ENCODE measurements around the gene CRABP2. TPM values are rescaled to one million over a fixed set of nuclear protein-coding genes. Genes with fewer than 3 reads are reported as not detected.

CRABP2 gene
- total RNA-seq, 2 experiments from 2014 or later, result 0.68 to 0.80 TPM

DNA sequence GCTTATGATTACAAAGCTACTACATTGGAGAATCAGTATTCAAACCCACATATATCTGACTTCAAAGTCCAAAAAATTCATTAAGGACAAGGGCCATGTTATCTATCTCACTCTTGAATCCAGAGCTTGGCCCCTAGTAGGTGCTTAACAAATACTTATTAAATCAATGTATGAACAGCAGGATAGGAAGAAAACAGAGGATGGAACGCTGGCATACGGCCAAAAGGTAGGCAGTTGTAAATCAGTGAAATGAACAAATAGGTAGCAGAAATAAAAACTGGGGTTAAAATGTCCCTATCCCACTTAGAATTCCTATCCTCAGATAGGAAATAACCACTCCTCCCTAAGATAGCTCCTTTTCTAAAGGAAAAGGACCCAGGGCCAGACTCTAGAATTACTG lies 33.5 kb upstream of the CRABP2 start:
- Mint-ChIP-seq H3K4me3 (peak overlapping the region; percentile 14), H3K27me3 (no peaks in the 10 kb centered on the region), H3K9me3 (no peaks in the 10 kb centered on the region), H3K4me1 (peaks cover 16% of the 10 kb centered on the region), H3K27ac (peak overlapping the region; percentile 14), H3K36me3 (peaks cover 20% of the 10 kb centered on the region)
- POLR2A ChIA-PET, result interaction anchor here (4.7 kb wide), 1 partner anchor 10 kb away, joined by 82 read pairs; the partner anchor contains the start of genes ISG20L2 and METTL25B
- no peak for DNase-seq
- ATAC-seq (ENCODE audit: low read depth), result no peak

GRCh38 chr1:156738407-156738806 lies 33.0 kb upstream of the CRABP2 start:
- DNase-seq (no peak), ATAC-seq (ENCODE audit: low read depth) (no peak)
- H3K4me1 Mint-ChIP-seq, result peaks cover 16% of the 10 kb centered on the region
- POLR2A ChIA-PET, result interaction anchor here (4.7 kb wide), 1 partner anchor 10 kb away, joined by 82 read pairs; the partner anchor contains the start of genes ISG20L2 and METTL25B
- no peak overlapping the region for H3K27ac Mint-ChIP-seq
- H3K36me3 Mint-ChIP-seq, result peaks cover 17% of the 10 kb centered on the region
- no peaks in the 10 kb centered on the region for H3K9me3 Mint-ChIP-seq
- no peak overlapping the region for H3K4me3 Mint-ChIP-seq
- no peaks in the 10 kb centered on the region for H3K27me3 Mint-ChIP-seq

DNA sequence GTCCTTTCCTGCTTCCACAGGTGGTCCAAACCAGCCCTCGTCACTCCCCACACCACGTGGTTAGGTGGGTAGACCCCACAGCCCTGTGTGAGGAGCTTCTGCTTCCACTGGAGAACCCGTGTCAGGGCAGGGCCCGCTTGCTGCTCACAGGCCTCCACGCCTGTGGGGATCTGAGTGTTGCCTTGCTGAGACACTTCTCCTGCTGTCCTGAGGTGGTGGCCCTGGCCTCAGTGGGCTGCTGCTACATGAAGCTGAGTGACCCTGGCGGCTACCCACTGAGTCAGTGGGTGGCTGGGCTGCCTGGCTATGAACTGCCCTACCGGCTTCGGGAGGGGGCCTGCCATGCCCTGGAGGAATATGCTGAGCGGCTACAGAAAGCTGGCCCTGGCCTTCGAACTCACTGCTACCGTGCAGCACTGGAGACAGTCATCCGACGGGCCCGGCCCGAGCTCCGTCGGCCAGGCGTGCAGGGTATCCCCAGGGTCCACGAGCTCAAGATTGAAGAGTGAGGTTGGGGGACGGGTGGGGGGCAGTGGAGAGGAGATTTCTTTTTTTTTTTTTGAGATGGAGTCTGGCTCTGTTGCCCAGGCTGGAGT lies 28.7 kb upstream of the CRABP2 start:
- DNase-seq (no peak), ATAC-seq (ENCODE audit: low read depth) (no peak)
- Mint-ChIP-seq H3K4me3 (no peak overlapping the region), H3K27me3 (no peaks in the 10 kb centered on the region), H3K4me1 (peaks cover 16% of the 10 kb centered on the region), H3K36me3 (peaks cover 2% of the 10 kb centered on the region), H3K27ac (no peak overlapping the region), H3K9me3 (no peaks in the 10 kb centered on the region)
- POLR2A ChIA-PET, result no interaction called here

GRCh38 chr1:156728599-156729462 lies 23.4 kb upstream of the CRABP2 start, which contains the start of gene ISG20L2:
TSS of gene ISG20L2 (minus strand) at chr1:156728766. CDS start at chr1:156727652, 1,114 bp downstream.
- POLR2A ChIA-PET, result interaction anchor here (0.9 to 6.5 kb wide), 23 partner anchors 8 to 446 kb away, joined by 3 to 82 read pairs (median 4); partner anchors contain the start of genes HDGF, INSRR, MEF2D and MRPL24
- ATAC-seq (ENCODE audit: low read depth) (peak; percentile 88), DNase-seq (peak; percentile 91)
- Mint-ChIP-seq H3K27ac (peak within 1 kb of the TSS; percentile 99), H3K9me3 (no peaks in the 10 kb centered on the region), H3K4me3 (no peak within 1 kb of the TSS), H3K27me3 (no peaks in the 10 kb centered on the region), H3K4me1 (peaks cover 24% of the 10 kb centered on the region), H3K36me3 (peaks cover 11% of the 10 kb centered on the region)

DNA sequence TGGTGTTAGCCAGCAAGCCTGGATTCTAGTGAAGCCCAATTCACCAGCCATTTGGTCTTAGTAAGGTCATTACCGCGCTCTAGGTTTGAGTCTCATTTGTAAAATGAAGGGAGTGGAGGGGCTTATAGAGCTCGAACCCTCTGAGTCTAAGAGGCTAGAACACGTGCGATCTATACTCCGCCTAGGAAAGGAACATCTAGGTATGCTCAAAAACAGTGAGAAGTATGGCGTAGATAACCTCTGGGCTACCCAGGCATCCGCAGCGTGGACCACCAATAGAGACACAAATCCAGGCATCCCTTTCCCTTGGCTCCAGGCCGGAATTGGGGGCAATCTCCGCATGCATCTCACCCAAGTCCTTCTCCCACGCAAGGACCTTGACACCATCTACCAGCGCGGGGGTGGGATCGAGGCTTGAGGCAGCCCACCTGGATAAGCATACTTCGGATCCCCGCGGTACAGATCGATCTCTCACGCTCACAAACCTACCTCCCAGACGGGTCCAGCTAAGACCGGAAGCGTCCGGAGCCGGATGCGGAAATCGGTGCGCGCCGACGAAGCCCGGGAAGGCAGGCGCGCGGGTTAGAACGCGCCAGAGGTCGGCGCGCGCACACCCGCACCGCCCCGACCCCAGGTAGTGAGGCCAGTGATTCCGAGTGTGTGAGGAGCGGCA lies 22.7 kb upstream of the CRABP2 start, which contains the start of gene METTL25B:
METTL25B (plus strand) TSS at position 544 of the 673 bp plus-strand sequence. CDS start 636 bp downstream, outside the sequence.
- ATAC-seq (ENCODE audit: low read depth), result peak; percentile 72
- peaks cover 17% of the 10 kb centered on the region for H3K36me3 Mint-ChIP-seq
- no peaks in the 10 kb centered on the region for H3K27me3 Mint-ChIP-seq
- POLR2A ChIA-PET, result interaction anchor here (0.6 to 6.5 kb wide), 24 partner anchors 9 to 408 kb away, joined by 3 to 82 read pairs (median 4); partner anchors contain the start of genes HDGF, INSRR, MEF2D and MRPL24
- H3K4me1 Mint-ChIP-seq, result peaks cover 30% of the 10 kb centered on the region
- no peaks in the 10 kb centered on the region for H3K9me3 Mint-ChIP-seq
- H3K27ac Mint-ChIP-seq, result peak within 1 kb of the TSS; percentile 99
- no peak within 1 kb of the TSS for H3K4me3 Mint-ChIP-seq
- DNase-seq, result peak; percentile 87

DNA sequence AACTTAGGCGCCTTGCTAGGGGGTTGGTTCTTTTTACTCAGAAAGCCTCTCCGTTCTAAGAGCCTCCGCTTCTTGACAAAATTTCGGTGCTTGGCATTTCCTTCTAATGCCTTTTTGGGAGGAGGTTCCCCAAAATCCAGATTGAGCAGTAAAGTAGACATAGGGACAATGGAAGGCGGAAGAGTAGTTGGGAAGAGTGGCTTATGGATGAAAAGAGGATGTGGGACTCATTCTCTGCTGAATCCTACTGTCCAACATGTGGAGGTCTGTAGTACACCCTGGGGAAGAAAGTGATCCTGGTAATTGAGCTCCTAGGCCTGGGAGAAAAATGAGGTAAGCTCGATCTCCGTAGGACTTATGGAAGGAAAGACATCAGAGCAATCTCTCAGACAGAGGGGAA lies 22.1 kb upstream of the CRABP2 start:
- H3K36me3 Mint-ChIP-seq, result peaks cover 19% of the 10 kb centered on the region
- H3K9me3 Mint-ChIP-seq, result no peaks in the 10 kb centered on the region
- H3K27ac Mint-ChIP-seq, result peak overlapping the region; percentile 99
- H3K4me3 Mint-ChIP-seq, result no peak overlapping the region
- peaks cover 30% of the 10 kb centered on the region for H3K4me1 Mint-ChIP-seq
- no peak for DNase-seq
- no peak for ATAC-seq (ENCODE audit: low read depth)
- H3K27me3 Mint-ChIP-seq, result no peaks in the 10 kb centered on the region
- POLR2A ChIA-PET, result interaction anchor here (1.1 to 6.5 kb wide), 10 partner anchors 13 to 87 kb away, joined by 3 to 82 read pairs (median 7); partner anchors contain the start of genes HDGF, MRPL24 and PRCC

DNA sequence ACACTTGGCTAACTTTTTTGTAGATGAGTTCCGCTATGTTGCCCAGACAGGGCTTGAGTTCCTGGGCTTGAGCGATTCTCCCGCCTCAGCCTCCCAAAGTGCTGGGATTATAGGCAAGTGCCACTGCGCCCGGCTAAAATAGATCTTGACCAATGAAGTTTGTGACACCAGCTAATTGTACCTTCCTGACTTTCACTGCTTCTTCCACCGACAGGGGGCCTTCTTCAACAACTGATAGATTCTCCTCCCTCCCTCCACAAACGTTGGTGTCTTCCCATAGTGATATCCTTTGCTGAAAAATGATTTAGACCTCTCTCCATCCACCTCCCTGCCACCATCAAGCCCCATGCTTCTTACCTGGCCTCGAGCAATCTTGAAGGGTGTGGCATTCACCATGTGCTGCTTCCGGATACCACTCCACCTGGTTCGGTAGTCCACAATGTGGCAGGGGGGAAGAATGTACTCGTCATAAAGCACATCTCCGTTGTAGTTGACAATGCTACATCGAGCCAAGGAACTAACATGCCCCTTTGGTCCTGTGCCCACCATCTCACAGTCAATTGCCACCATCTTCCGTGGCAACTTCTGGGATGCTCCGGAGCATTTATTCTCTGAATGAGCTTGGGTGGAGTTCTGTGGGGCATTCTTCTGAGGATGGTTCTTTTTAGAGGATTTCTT lies 21.3 kb upstream of the CRABP2 start:
- no peak overlapping the region for H3K4me3 Mint-ChIP-seq
- DNase-seq, result no peak
- H3K9me3 Mint-ChIP-seq, result no peaks in the 10 kb centered on the region
- peak overlapping the region; percentile 99 for H3K27ac Mint-ChIP-seq
- POLR2A ChIA-PET, result interaction anchor here (0.7 to 6.5 kb wide), 16 partner anchors 14 to 134 kb away, joined by 3 to 82 read pairs (median 6); partner anchors contain the start of genes CRABP2, HDGF, MRPL24 and NTRK1
- peaks cover 30% of the 10 kb centered on the region for H3K4me1 Mint-ChIP-seq
- peaks cover 19% of the 10 kb centered on the region for H3K36me3 Mint-ChIP-seq
- no peak for ATAC-seq (ENCODE audit: low read depth)
- H3K27me3 Mint-ChIP-seq, result no peaks in the 10 kb centered on the region

DNA sequence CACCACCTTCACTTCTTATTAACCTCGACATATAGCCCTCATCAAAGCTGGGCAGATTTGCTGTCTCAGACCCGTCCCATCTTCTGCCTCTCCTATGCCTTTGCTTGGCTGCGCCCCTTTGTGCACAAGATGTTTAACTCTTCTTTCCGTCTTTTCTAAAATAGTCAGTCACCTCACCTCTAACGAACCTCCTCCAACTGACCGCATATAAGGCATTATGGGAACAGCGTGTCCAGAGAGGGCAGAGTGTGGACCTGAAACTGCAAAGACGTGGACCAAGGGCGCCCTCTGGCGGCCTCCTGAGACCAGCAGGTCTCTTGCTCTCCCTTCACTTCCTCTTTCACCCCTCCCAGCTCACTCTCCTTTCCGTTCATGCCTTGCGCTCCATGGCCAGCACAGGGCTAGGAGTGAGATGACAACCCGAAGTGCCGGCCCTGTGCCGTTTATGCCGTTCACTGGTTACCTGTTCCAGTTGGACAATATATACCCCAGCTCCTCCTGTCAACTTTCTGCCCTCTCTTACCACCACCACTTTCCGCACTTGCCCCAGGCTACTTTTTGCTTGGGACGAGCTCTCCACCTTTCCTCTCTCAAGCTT lies 20.4 kb upstream of the CRABP2 start:
- Mint-ChIP-seq H3K27me3 (no peaks in the 10 kb centered on the region), H3K27ac (no peak overlapping the region), H3K4me1 (peaks cover 27% of the 10 kb centered on the region), H3K36me3 (peaks cover 22% of the 10 kb centered on the region), H3K9me3 (no peaks in the 10 kb centered on the region), H3K4me3 (no peak overlapping the region)
- POLR2A ChIA-PET, result interaction anchor here (0.8 to 6.5 kb wide), 13 partner anchors 14 to 135 kb away, joined by 3 to 82 read pairs (median 5); partner anchors contain the start of genes CRABP2, HDGF, MRPL24 and NTRK1
- ATAC-seq (ENCODE audit: low read depth) (peak; percentile 32), DNase-seq (peak; percentile 89)

GRCh38 chr1:156721535-156721934 lies 16.2 kb upstream of the CRABP2 start:
- peaks cover 15% of the 10 kb centered on the region for H3K4me1 Mint-ChIP-seq
- H3K4me3 Mint-ChIP-seq, result no peak overlapping the region
- peaks cover 27% of the 10 kb centered on the region for H3K36me3 Mint-ChIP-seq
- ATAC-seq (ENCODE audit: low read depth) (no peak), DNase-seq (no peak)
- no peaks in the 10 kb centered on the region for H3K9me3 Mint-ChIP-seq
- no peaks in the 10 kb centered on the region for H3K27me3 Mint-ChIP-seq
- POLR2A ChIA-PET, result interaction anchor here (0.6 to 1.0 kb wide), 3 partner anchors 8 to 210 kb away, joined by 3 read pairs; no protein-coding TSS in a partner anchor
- H3K27ac Mint-ChIP-seq, result no peak overlapping the region

GRCh38 chr1:156721131-156721530 lies 15.7 kb upstream of the CRABP2 start:
- H3K4me3 Mint-ChIP-seq, result no peak overlapping the region
- no peaks in the 10 kb centered on the region for H3K27me3 Mint-ChIP-seq
- H3K4me1 Mint-ChIP-seq, result peaks cover 15% of the 10 kb centered on the region
- DNase-seq (no peak), ATAC-seq (ENCODE audit: low read depth) (no peak)
- H3K9me3 Mint-ChIP-seq, result no peaks in the 10 kb centered on the region
- POLR2A ChIA-PET, result interaction anchor here (0.6 to 1.0 kb wide), 3 partner anchors 7 to 28 kb away, joined by 3 read pairs; no protein-coding TSS in a partner anchor
- no peak overlapping the region for H3K27ac Mint-ChIP-seq
- H3K36me3 Mint-ChIP-seq, result peaks cover 28% of the 10 kb centered on the region

GRCh38 chr1:156717351-156717750 lies 12.0 kb upstream of the CRABP2 start:
- POLR2A ChIA-PET, result interaction anchor here (0.7 kb wide), 1 partner anchor 27 kb away, joined by 4 read pairs; no protein-coding TSS in a partner anchor
- Mint-ChIP-seq H3K9me3 (no peaks in the 10 kb centered on the region), H3K27ac (no peak overlapping the region), H3K4me3 (no peak overlapping the region), H3K36me3 (peaks cover 17% of the 10 kb centered on the region), H3K4me1 (peaks cover 3% of the 10 kb centered on the region), H3K27me3 (no peaks in the 10 kb centered on the region)
- ATAC-seq (ENCODE audit: low read depth), result no peak
- no peak for DNase-seq

GRCh38 chr1:156714830-156715229 lies 9.4 kb upstream of the CRABP2 start:
- H3K4me3 Mint-ChIP-seq, result no peak overlapping the region
- ATAC-seq (ENCODE audit: low read depth) (no peak), DNase-seq (no peak)
- peaks cover 12% of the 10 kb centered on the region for H3K36me3 Mint-ChIP-seq
- POLR2A ChIA-PET, result no interaction called here
- no peak overlapping the region for H3K27ac Mint-ChIP-seq
- peaks cover 3% of the 10 kb centered on the region for H3K4me1 Mint-ChIP-seq
- no peaks in the 10 kb centered on the region for H3K27me3 Mint-ChIP-seq
- no peaks in the 10 kb centered on the region for H3K9me3 Mint-ChIP-seq

Measured in activated naive CD8-positive, alpha-beta T cell treated with anti-CD3 and anti-CD28 coated beads, Interleukin-2, amount 10 ng/mL, durations not matched to agents 7 days and 5 days (primary cell).